HEK293 (cell line): ENCODE results near the gene OR52K2.

Source experiments
- CTCF ChIA-PET: fragments of 350-600 bp; formaldehyde crosslinking; extraction: SDS; loops from one replicate; lab custom pipeline; 2021; ENCODE audit warnings: antibody characterized with exemption; lab: Yijun Ruan, JAX
- POLR2A ChIA-PET: fragments of 300-600 bp; formaldehyde crosslinking; extraction: SDS; loops from one replicate; lab custom pipeline; 2020; ENCODE audit warnings: antibody characterized with exemption, inconsistent platforms; lab: Yijun Ruan, JAX
- H3K27ac ChIP-seq: fragments of 200-500 bp; sonication (Bioruptor generic); 2 replicates; pipeline ENCODE4 v1.5.1; 2014; ENCODE audit warnings: low read depth, low read length, control low read depth, inconsistent platforms; ENCODE audit errors: extremely low read depth
- H3K36me3 ChIP-seq, 2 experiments: fragments of 200-500 bp in 1 of 2; sonication (Bioruptor generic) in 1 of 2; 1 replicate in 1 of 2; 2 replicates in 1 of 2; pipeline ENCODE4 v1.5.1; 2014 to 2017; ENCODE audit warnings: inconsistent platforms in 2 of 2, low read length in 2 of 2; ENCODE audit not compliant: control insufficient read depth in 2 of 2, insufficient read depth in 1 of 2
- H3K4me1 ChIP-seq: fragments of 200-500 bp; sonication (Bioruptor generic); 2 replicates; pipeline ENCODE4 v1.5.1; 2014; ENCODE audit warnings: mild to moderate bottlenecking, low read length, inconsistent platforms; ENCODE audit not compliant: control insufficient read depth, insufficient read depth
- H3K4me3 ChIP-seq: 2 replicates; pipeline ENCODE4 v1.5.1; 2011; ENCODE audit warnings: low read depth, mild to moderate bottlenecking, control low read depth, low read length, moderate library complexity
- H3K9me3 ChIP-seq: fragments of 200-500 bp; sonication (Bioruptor generic); 2 replicates; pipeline ENCODE4 v1.5.1; 2014; ENCODE audit warnings: low read depth, low read length, inconsistent platforms; ENCODE audit not compliant: control insufficient read depth, insufficient read depth
- EGR2 ChIP-seq: fragments of 450-650 bp; formaldehyde crosslinking; IDR thresholded peaks from 2 replicates; pipeline ENCODE4 v1.5.1; 2016; ENCODE audit warnings: low read depth, missing biosample characterization, missing genetic modification characterization
- HOXA7 ChIP-seq: sonication (generic); formaldehyde crosslinking; IDR thresholded peaks from 2 replicates; pipeline ENCODE4 v1.8.1; 2022; ENCODE audit warnings: missing genetic modification reagents, borderline replicate concordance
- IKZF3 ChIP-seq: fragments of 450-650 bp; IDR thresholded peaks from 2 replicates; pipeline ENCODE4 v1.5.0; 2018; ENCODE audit warnings: missing biosample characterization, mild to moderate bottlenecking, missing genetic modification characterization, moderate library complexity
- KLF10 ChIP-seq: fragments of 450-650 bp; IDR thresholded peaks from 2 replicates; pipeline ENCODE4 v1.5.1; 2018; ENCODE audit warnings: missing biosample characterization, mild to moderate bottlenecking, missing genetic modification characterization
- KLF9 ChIP-seq: fragments of 450-650 bp; formaldehyde crosslinking; IDR thresholded peaks from 2 replicates; pipeline ENCODE4 v1.5.1; 2016; ENCODE audit warnings: missing biosample characterization, missing genetic modification characterization, low read depth
- TCF7L2 ChIP-seq: IDR thresholded peaks from 2 replicates; pipeline ENCODE4 v1.6.1; 2011; ENCODE audit warnings: low read depth, mild to moderate bottlenecking, inconsistent platforms, low read length, moderate library complexity, borderline replicate concordance
- ZFP3 ChIP-seq: fragments of 450-650 bp; formaldehyde crosslinking; IDR thresholded peaks from 2 replicates; pipeline ENCODE4 v1.5.1; 2016; ENCODE audit warnings: low read depth, missing biosample characterization, missing genetic modification characterization
- ZFP69B ChIP-seq: fragments of 450-650 bp; formaldehyde crosslinking; IDR thresholded peaks from 2 replicates; pipeline ENCODE4 v1.5.1; 2016; ENCODE audit warnings: missing biosample characterization, missing genetic modification characterization
- ZNF146 ChIP-seq: fragments of 450-650 bp; formaldehyde crosslinking; IDR thresholded peaks from 2 replicates; pipeline ENCODE4 v1.5.1; 2016; ENCODE audit warnings: missing biosample characterization, missing genetic modification characterization
- ZNF18 ChIP-seq: fragments of 450-650 bp; formaldehyde crosslinking; IDR thresholded peaks from 2 replicates; pipeline ENCODE4 v1.5.1; 2016; ENCODE audit warnings: missing biosample characterization, missing genetic modification characterization
- ZNF221 ChIP-seq: fragments of 450-650 bp; formaldehyde crosslinking; IDR thresholded peaks from 2 replicates; pipeline ENCODE4 v1.5.1; 2017; ENCODE audit warnings: missing biosample characterization, missing genetic modification characterization, borderline replicate concordance
- ZNF24 ChIP-seq: fragments of 450-650 bp; formaldehyde crosslinking; IDR thresholded peaks from 2 replicates; pipeline ENCODE4 v1.5.1; 2016; ENCODE audit warnings: missing biosample characterization, missing genetic modification characterization
- ZNF335 ChIP-seq: fragments of 450-650 bp; formaldehyde crosslinking; conservative IDR thresholded peaks from 2 replicates; pipeline ENCODE4 v1.5.1; 2016; ENCODE audit warnings: missing biosample characterization, missing genetic modification characterization
- ZNF398 ChIP-seq: fragments of 450-650 bp; formaldehyde crosslinking; IDR thresholded peaks from 2 replicates; pipeline ENCODE4 v1.5.1; 2017; ENCODE audit warnings: missing biosample characterization, missing genetic modification characterization
- ZNF433 ChIP-seq: fragments of 450-650 bp; formaldehyde crosslinking; IDR thresholded peaks from 2 replicates; pipeline ENCODE4 v1.5.1; 2016; ENCODE audit warnings: missing biosample characterization, missing genetic modification characterization, low read depth
- ZNF639 ChIP-seq: fragments of 450-650 bp; formaldehyde crosslinking; IDR thresholded peaks from 2 replicates; pipeline ENCODE4 v1.5.1; 2016; ENCODE audit warnings: missing biosample characterization, missing genetic modification characterization
- ZNF658 ChIP-seq: fragments of 450-650 bp; formaldehyde crosslinking; IDR thresholded peaks from 2 replicates; pipeline ENCODE4; 2016; ENCODE audit warnings: missing biosample characterization, missing genetic modification characterization
- ZNF707 ChIP-seq: fragments of 450-650 bp; formaldehyde crosslinking; IDR thresholded peaks from 2 replicates; pipeline ENCODE4 v1.5.1; 2016; ENCODE audit warnings: missing biosample characterization, missing genetic modification characterization
- ZNF747 ChIP-seq: fragments of 450-650 bp; formaldehyde crosslinking; IDR thresholded peaks from 2 replicates; pipeline ENCODE4 v1.5.1; 2016; ENCODE audit warnings: missing biosample characterization, missing genetic modification characterization
- ZNF768 ChIP-seq: fragments of 450-650 bp; formaldehyde crosslinking; IDR thresholded peaks from 2 replicates; pipeline ENCODE4 v1.5.1; 2018; ENCODE audit warnings: missing biosample characterization, mild to moderate bottlenecking, missing genetic modification characterization
- ZNF830 ChIP-seq: fragments of 450-650 bp; IDR thresholded peaks from 2 replicates; pipeline ENCODE4 v1.5.0; 2018; ENCODE audit warnings: missing biosample characterization, missing genetic modification characterization, low read depth, mild to moderate bottlenecking, moderate library complexity
- TF ChIP-seq, protein P1 (sequence below): fragments of 450-650 bp; formaldehyde crosslinking; IDR thresholded peaks from 2 replicates; pipeline ENCODE4 v1.5.1; 2017; ENCODE audit warnings: missing biosample characterization, missing genetic modification characterization

Gene OR52K2

DNA sequence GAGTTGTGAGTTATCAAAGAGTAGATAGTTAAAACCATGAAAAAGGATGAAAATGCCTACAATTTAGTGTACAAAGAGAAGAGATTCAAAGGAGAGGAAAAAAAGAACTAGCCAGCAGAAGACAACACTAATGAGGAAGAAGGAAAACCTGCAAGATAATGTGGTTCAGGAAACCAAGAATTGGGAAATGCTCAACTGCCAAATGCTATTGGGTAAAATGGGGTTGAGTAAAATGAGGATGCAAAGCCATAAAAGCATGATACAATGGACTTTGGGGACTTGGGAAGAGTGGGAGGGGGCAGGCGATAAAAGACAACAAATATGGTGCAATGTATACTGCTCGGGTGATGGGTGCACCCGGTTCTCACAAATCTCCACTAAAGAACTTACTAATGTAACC lies 7.6 kb upstream of the OR52K2 start:
- no peaks in the 10 kb centered on the region for H3K9me3 ChIP-seq
- no peak overlapping the region for H3K27ac ChIP-seq
- ChIA-PET CTCF (no interaction called here), POLR2A (no interaction called here)
- no peaks in the 10 kb centered on the region for H3K4me1 ChIP-seq
- no peaks in the 10 kb centered on the region for H3K36me3 ChIP-seq
- no peak for TF ChIP-seq ZFP69B (tag by site-specific recombination)
- TF ChIP-seq KLF9 (tag by site-specific recombination) = no peak
- no peak for TF ChIP-seq HOXA7
- TF ChIP-seq ZNF658 (tag by site-specific recombination) = no peak
- TF ChIP-seq EGR2 (tag by site-specific recombination) = no peak
- no peak for TF ChIP-seq ZNF24 (tag by site-specific recombination)
- no peak for TF ChIP-seq TCF7L2
- TF ChIP-seq KLF10 (tag by site-specific recombination) = no peak
- no peak for TF ChIP-seq ZNF747 (tag by site-specific recombination)
- TF ChIP-seq ZNF398 (tag by site-specific recombination) = no peak
- no peak for TF ChIP-seq ZNF707 (tag by site-specific recombination)
- TF ChIP-seq ZFP3 (tag by site-specific recombination) = no peak
- TF ChIP-seq, protein P1, sequence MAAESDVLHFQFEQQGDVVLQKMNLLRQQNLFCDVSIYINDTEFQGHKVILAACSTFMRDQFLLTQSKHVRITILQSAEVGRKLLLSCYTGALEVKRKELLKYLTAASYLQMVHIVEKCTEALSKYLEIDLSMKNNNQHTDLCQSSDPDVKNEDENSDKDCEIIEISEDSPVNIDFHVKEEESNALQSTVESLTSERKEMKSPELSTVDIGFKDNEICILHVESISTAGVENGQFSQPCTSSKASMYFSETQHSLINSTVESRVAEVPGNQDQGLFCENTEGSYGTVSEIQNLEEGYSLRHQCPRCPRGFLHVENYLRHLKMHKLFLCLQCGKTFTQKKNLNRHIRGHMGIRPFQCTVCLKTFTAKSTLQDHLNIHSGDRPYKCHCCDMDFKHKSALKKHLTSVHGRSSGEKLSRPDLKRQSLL (tag by site-specific recombination) = no peak
- no peak for TF ChIP-seq ZNF830 (tag by site-specific recombination)
- H3K4me3 ChIP-seq = no peak overlapping the region

- H3K36me3 ChIP-seq = no peaks in the 10 kb centered on the region
- POLR2A ChIA-PET = no interaction called here
- CTCF ChIA-PET = no interaction called here
- TF ChIP-seq ZNF639 (tag by site-specific recombination) (no peak), ZNF830 (tag by site-specific recombination) (no peak), ZNF768 (tag by site-specific recombination) (no peak)
- TF ChIP-seq, all 188 proteins: peak for 0
- Histone ChIP-seq H3K4me3 (no peak overlapping the region), H3K4me1 (no peaks in the 10 kb centered on the region), H3K27ac (no peak overlapping the region), H3K9me3 (no peaks in the 10 kb centered on the region)
Measured at GRCh38 chr11:4443232-4443891, 5.7 kb upstream of the OR52K2 start.

DNA sequence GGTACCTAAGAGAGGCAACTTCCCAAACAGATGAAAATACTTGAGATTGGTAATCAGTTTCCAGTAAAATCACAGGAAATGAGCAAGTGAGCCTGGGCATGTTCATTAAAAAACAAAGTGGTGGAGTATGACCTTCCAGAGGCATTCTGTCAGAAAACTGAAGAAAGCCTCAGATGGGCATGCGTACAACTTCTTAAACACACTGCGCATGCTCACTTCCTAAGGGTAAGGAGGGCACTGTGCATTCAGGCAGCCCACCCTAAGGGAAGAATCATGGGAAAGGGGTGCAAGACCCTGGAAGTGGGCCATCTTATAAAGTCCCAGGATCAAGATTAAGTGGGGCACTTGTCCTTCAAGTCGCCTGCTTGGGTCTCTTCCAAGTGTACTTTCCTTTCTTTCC lies 4.0 kb downstream of the OR52K2 start:
- no peak overlapping the region for H3K27ac ChIP-seq
- H3K9me3 ChIP-seq = no peaks in the 10 kb centered on the region
- no peak overlapping the region for H3K4me3 ChIP-seq
- ChIA-PET POLR2A (no interaction called here), CTCF (no interaction called here)
- no peaks in the 10 kb centered on the region for H3K4me1 ChIP-seq
- no peaks in the 10 kb centered on the region for H3K36me3 ChIP-seq
- TF ChIP-seq IKZF3 (tag by site-specific recombination) (no peak), ZNF639 (tag by site-specific recombination) (no peak), ZNF146 (tag by site-specific recombination) (no peak), ZNF221 (tag by site-specific recombination) (no peak), ZNF433 (no peak), ZNF335 (tag by site-specific recombination) (no peak), ZNF18 (tag by site-specific recombination) (no peak)
